SK-N-SH treated with all-trans-retinoic acid at 6 μM for 48 hours (cell line): Measurements from ENCODE around the gene OR4F15.

ENCODE experiments used
- ARNTL ChIP-seq: fragments of 450-650 bp; formaldehyde crosslinking; IDR thresholded peaks from 2 replicates; pipeline ENCODE4 v1.5.0; 2020; ENCODE audit warnings: low read depth, mild to moderate bottlenecking, moderate library complexity, borderline replicate concordance
- CREB5 ChIP-seq: fragments of 250-450 bp; sonication (Bioruptor Pico); IDR thresholded peaks from 2 replicates; pipeline ENCODE4 v1.5.1; 2020; ENCODE audit warnings: low read depth, mild to moderate bottlenecking, moderate library complexity
- RARB ChIP-seq: fragments of 250-450 bp; sonication (Bioruptor Pico); IDR thresholded peaks from 2 replicates; pipeline ENCODE4 v1.8.0; 2021; ENCODE audit warnings: mild to moderate bottlenecking, moderate library complexity
- ZFP3 ChIP-seq: fragments of 250-450 bp; sonication (Bioruptor Pico); IDR thresholded peaks from 2 replicates; pipeline ENCODE4 v1.5.0; 2020; ENCODE audit warnings: mild to moderate bottlenecking, moderate library complexity
- ZFP30 ChIP-seq: fragments of 450-650 bp; formaldehyde crosslinking; IDR thresholded peaks from 2 replicates; pipeline ENCODE4 v1.5.0; 2022; ENCODE audit warnings: mild to moderate bottlenecking, moderate library complexity
- ZNF70 ChIP-seq: fragments of 450-650 bp; formaldehyde crosslinking; IDR thresholded peaks from 2 replicates; pipeline ENCODE4 v1.5.0; 2020; ENCODE audit warnings: mild to moderate bottlenecking, moderate library complexity

GRCh38 chr15:101811902-101812301, at the start of gene OR4F15:
- TF ChIP-seq ARNTL (CRISPR knock-in tag) (no peak), ZFP3 (CRISPR knock-in tag) (no peak), CREB5 (no peak), RARB (CRISPR knock-in tag) (no peak), ZNF70 (no peak), ZFP30 (no peak)
